A673 (cell line): ENCODE measurements around the gene ECI1. TPM values are rescaled to one million over a fixed set of nuclear protein-coding genes. Genes with fewer than 3 reads are reported as not detected.

ENCODE experiments used
- BruUV-seq: library from RNA; stranded (reverse); fragments of 400-500 nt; replicated peaks from 2 replicates; lab custom pipeline; 2021; lab: Mats Ljungman, UMichigan
- CTCF ChIA-PET: fragments of 300-600 bp; sonication (Branson Sonifier 250); formaldehyde crosslinking; loops from one replicate; lab custom pipeline; 2022; ENCODE audit warnings: antibody characterized with exemption; lab: Charles Lee
- POLR2A ChIA-PET: fragments of 300-600 bp; sonication (Branson Sonifier 250); formaldehyde crosslinking; loops from one replicate; lab custom pipeline; 2022; ENCODE audit warnings: antibody characterized with exemption; ENCODE audit not compliant: low non-redundant PET; lab: Charles Lee
- DNase-seq: peaks from one replicate; pipeline ENCODE4 v3.0.0-alpha.2; 2015; ENCODE audit warnings: low spot score
- H3K27ac ChIP-seq: fragments of 200-600 bp; sonication (generic); 2 replicates; pipeline ENCODE4 v1.5.1; 2016; ENCODE audit warnings: mixed run types, low read depth, mild to moderate bottlenecking, mixed read lengths, antibody characterized with exemption, low read length; ENCODE audit not compliant: poor library complexity, severe bottlenecking
- H3K27me3 ChIP-seq: fragments of 200-600 bp; sonication (generic); replicated peaks from 2 replicates; pipeline ENCODE4 v1.6.1; 2017; ENCODE audit warnings: mixed run types, low read depth, mild to moderate bottlenecking, mixed read lengths, antibody characterized with exemption, low read length; ENCODE audit not compliant: insufficient read depth, poor library complexity
- H3K36me3 ChIP-seq: fragments of 200-600 bp; sonication (generic); 2 replicates; pipeline ENCODE4 v1.6.1; 2016; ENCODE audit warnings: mixed run types, mild to moderate bottlenecking, mixed read lengths, antibody characterized with exemption, low read length; ENCODE audit not compliant: insufficient read depth, poor library complexity, severe bottlenecking
- H3K4me1 ChIP-seq: fragments of 200-600 bp; sonication (generic); 2 replicates; pipeline ENCODE4 v1.6.1; 2017; ENCODE audit warnings: mixed run types, mild to moderate bottlenecking, mixed read lengths, antibody characterized with exemption, low read length; ENCODE audit not compliant: insufficient read depth, poor library complexity, severe bottlenecking
- H3K4me3 ChIP-seq: fragments of 200-600 bp; sonication (generic); 2 replicates; pipeline ENCODE4 v1.5.1; 2016; ENCODE audit warnings: low read depth, mixed run types, mild to moderate bottlenecking, mixed read lengths, low read length; ENCODE audit not compliant: poor library complexity, severe bottlenecking
- H3K9me3 ChIP-seq: fragments of 200-600 bp; sonication (generic); 2 replicates; pipeline ENCODE4 v1.6.1; 2016; ENCODE audit warnings: mixed run types, low read depth, mild to moderate bottlenecking, mixed read lengths, antibody characterized with exemption, low read length; ENCODE audit not compliant: poor library complexity, severe bottlenecking
- EZH2 ChIP-seq: fragments of 200-600 bp; sonication (generic); IDR thresholded peaks from 2 replicates; pipeline ENCODE4 v1.6.1; 2017; ENCODE audit warnings: borderline replicate concordance, low read depth, mild to moderate bottlenecking, mixed read lengths, antibody characterized with exemption, low read length; ENCODE audit not compliant: poor library complexity, severe bottlenecking
- intact Hi-C: fragments of 100-400 bp; cut with micrococcal nuclease; formaldehyde crosslinking; loops from one replicate; pipeline ENCODE4 v1.10.0; 2022; ENCODE audit not compliant: unreplicated experiment
- total RNA-seq: library from RNA; stranded (reverse); gene quantifications from 2 replicates; pipeline ENCODE4 v1.2.3, GENCODE V29; 2021
- TF ChIP-seq, protein P1 (sequence below): fragments of 300-800, 200-600 bp; sonication (generic); conservative IDR thresholded peaks from 2 replicates; pipeline ENCODE4 v1.5.1; 2017; ENCODE audit warnings: low read depth, mild to moderate bottlenecking, antibody characterized with exemption, low read length, moderate library complexity, mixed read lengths

The ECI1 gene
- total RNA-seq, 1 experiment from 2014 or later = 55.3 TPM

DNA sequence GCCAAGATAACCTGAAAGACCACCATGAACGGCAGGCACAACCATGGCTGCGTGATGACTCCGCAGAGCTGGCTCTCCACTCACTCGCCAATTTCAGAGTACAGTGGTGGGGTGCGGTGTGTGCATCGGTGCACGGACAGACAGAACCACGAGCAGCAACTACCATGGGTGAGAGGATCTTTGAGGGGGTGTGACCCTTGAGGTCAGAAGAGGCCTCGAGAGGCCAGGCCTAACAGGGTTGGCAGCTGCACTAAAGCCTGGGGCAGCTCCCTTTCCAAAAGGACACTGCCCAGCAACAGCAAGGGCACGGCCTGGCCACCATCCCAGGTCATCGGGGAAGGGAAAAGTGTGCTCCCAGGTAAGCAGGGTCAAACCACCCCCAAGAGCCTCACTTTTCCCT is 1.9 kb upstream of the ECI1 start:
- TSS peak; percentile 23 for BruUV-seq
- intact Hi-C loops = no loop called here
- CTCF ChIA-PET = no interaction called here

GRCh38 chr16:2252806-2253148 is 1.4 kb upstream of the ECI1 start:
- Histone ChIP-seq H3K4me1 (peaks cover 18% of the 10 kb centered on the region), H3K4me3 (no peak overlapping the region), H3K27me3 (no peaks in the 10 kb centered on the region), H3K9me3 (no peaks in the 10 kb centered on the region), H3K27ac (no peak overlapping the region), H3K36me3 (peaks cover 50% of the 10 kb centered on the region)
- ChIA-PET POLR2A (no interaction called here), CTCF (no interaction called here)
- DNase-seq = no peak
- intact Hi-C loops = no loop called here
- TF ChIP-seq, protein P1, sequence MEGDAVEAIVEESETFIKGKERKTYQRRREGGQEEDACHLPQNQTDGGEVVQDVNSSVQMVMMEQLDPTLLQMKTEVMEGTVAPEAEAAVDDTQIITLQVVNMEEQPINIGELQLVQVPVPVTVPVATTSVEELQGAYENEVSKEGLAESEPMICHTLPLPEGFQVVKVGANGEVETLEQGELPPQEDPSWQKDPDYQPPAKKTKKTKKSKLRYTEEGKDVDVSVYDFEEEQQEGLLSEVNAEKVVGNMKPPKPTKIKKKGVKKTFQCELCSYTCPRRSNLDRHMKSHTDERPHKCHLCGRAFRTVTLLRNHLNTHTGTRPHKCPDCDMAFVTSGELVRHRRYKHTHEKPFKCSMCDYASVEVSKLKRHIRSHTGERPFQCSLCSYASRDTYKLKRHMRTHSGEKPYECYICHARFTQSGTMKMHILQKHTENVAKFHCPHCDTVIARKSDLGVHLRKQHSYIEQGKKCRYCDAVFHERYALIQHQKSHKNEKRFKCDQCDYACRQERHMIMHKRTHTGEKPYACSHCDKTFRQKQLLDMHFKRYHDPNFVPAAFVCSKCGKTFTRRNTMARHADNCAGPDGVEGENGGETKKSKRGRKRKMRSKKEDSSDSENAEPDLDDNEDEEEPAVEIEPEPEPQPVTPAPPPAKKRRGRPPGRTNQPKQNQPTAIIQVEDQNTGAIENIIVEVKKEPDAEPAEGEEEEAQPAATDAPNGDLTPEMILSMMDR = no peak
- TF ChIP-seq EZH2 = no peak
- BruUV-seq = no TSS peak

More for the DNA sequence above, 1.9 kb upstream of the ECI1 start:
- H3K27ac ChIP-seq = no peak overlapping the region
- H3K9me3 ChIP-seq = no peaks in the 10 kb centered on the region
- H3K27me3 ChIP-seq = no peaks in the 10 kb centered on the region
- no peak overlapping the region for H3K4me3 ChIP-seq
- TF ChIP-seq EZH2 = no peak
- TF ChIP-seq, protein P1 = no peak
- H3K36me3 ChIP-seq = peaks cover 55% of the 10 kb centered on the region
- H3K4me1 ChIP-seq = peaks cover 18% of the 10 kb centered on the region
- DNase-seq = no peak
- POLR2A ChIA-PET = interaction anchor here (0.6 kb wide), 1 partner anchor 190 kb away, joined by 3 read pairs; no protein-coding TSS in a partner anchor

DNA sequence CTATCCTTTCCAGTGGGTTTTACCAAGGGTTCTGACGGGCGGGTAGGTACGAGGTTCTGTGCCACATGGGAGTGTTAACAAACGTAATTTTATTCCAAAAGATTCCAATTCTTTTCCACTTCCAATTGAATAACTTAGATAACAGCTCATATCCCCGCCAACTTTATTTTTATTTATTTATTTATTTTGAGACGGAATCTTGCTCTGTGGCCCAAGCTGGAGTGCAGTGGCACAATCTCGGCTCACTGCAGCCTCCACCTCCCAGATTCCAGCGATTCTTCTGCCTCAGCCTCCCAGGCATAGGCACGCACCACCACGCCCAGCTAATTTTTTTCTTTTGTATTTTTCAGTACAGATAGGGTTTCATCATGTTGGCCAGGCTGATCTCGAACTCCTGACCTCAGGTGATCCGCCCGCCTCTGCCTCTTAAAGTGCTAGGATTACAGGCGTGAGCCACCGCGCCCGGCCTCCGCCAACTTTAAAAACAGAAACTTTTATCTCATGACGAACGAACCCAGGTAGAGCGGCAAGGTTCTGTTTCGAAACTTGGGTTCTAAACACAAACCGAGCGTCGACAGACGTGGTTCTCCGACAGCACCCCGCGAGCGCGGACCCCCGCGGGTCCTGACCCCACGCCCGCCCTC is 613 bp downstream of the ECI1 start:
- intact Hi-C loops = no loop called here
- H3K4me1 ChIP-seq = peaks cover 18% of the 10 kb centered on the region
- no peaks in the 10 kb centered on the region for H3K27me3 ChIP-seq
- TSS peak; percentile 54 for BruUV-seq
- DNase-seq = peak; percentile 43
- peaks cover 39% of the 10 kb centered on the region for H3K36me3 ChIP-seq
- peak overlapping the region; percentile 77 for H3K4me3 ChIP-seq
- TF ChIP-seq, protein P1 = no peak
- TF ChIP-seq EZH2 = no peak
- ChIA-PET CTCF (interaction anchor here (0.6 to 0.9 kb wide), 2 partner anchors 193 to 234 kb away, joined by 3 read pairs; no protein-coding TSS in a partner anchor), POLR2A (interaction anchor here (0.5 kb wide), 1 partner anchor 26 kb away, joined by 3 read pairs; no protein-coding TSS in a partner anchor)
- H3K27ac ChIP-seq = peak overlapping the region; percentile 90
- no peaks in the 10 kb centered on the region for H3K9me3 ChIP-seq
